WTC11 (cell line): ENCODE results near the gene MIPOL1. TPM values are rescaled to one million over a fixed set of nuclear protein-coding genes. Genes with fewer than 3 reads are reported as not detected.

ENCODE experiments used
- ATAC-seq: fragments of 200-7000 bp; cut with Tn5 transposase; 2 replicates; pipeline ENCODE4 v1.10.0; 2021; ENCODE audit warnings: mild to moderate bottlenecking, moderate library complexity
- CTCF ChIA-PET: fragments of 300-600 bp; sonication (Branson Sonifier 250); formaldehyde crosslinking; loops from one replicate; lab custom pipeline; 2021; ENCODE audit warnings: antibody characterized with exemption; lab: Charles Lee
- POLR2A ChIA-PET: fragments of 350-600 bp; sonication (Branson Sonifier 250); formaldehyde crosslinking; loops from one replicate; lab custom pipeline; 2021; ENCODE audit warnings: antibody characterized with exemption; lab: Charles Lee
- DNase-seq: peaks from one replicate; pipeline ENCODE4 v3.0.0; 2021; ENCODE audit warnings: low spot score
- H3K27ac Mint-ChIP-seq: 2 replicates; pipeline ENCODE4 v1.8.0; 2021; ENCODE audit warnings: mixed read lengths
- H3K27me3 Mint-ChIP-seq: 2 replicates; pipeline ENCODE4 v1.8.0; 2021; ENCODE audit warnings: low read depth, mild to moderate bottlenecking, moderate library complexity, mixed read lengths
- H3K36me3 Mint-ChIP-seq: 2 replicates; pipeline ENCODE4 v1.8.0; 2021; ENCODE audit warnings: mixed read lengths
- H3K4me1 Mint-ChIP-seq: 2 replicates; pipeline ENCODE4 v1.8.0; 2022; ENCODE audit warnings: mixed read lengths
- H3K4me3 Mint-ChIP-seq: 2 replicates; pipeline ENCODE4 v1.8.0; 2021; ENCODE audit warnings: mild to moderate bottlenecking, moderate library complexity, mixed read lengths
- H3K9me3 Mint-ChIP-seq: 2 replicates; pipeline ENCODE4 v1.8.0; 2021; ENCODE audit warnings: mixed read lengths
- ARID4B ChIP-seq: sonication (generic); formaldehyde crosslinking; IDR thresholded peaks from 2 replicates; pipeline ENCODE4 v1.8.0; 2023; ENCODE audit warnings: missing genetic modification reagents, mild to moderate bottlenecking, borderline replicate concordance
- CREB1 ChIP-seq: sonication (generic); formaldehyde crosslinking; IDR thresholded peaks from 2 replicates; pipeline ENCODE4 v1.8.0; 2023; ENCODE audit warnings: mild to moderate bottlenecking, missing genetic modification reagents
- FOXK1 ChIP-seq: sonication (generic); formaldehyde crosslinking; IDR thresholded peaks from 2 replicates; pipeline ENCODE4 v1.8.0; 2022; ENCODE audit warnings: mild to moderate bottlenecking, moderate library complexity, missing genetic modification reagents
- GABPB1 ChIP-seq: sonication (generic); formaldehyde crosslinking; IDR thresholded peaks from 2 replicates; pipeline ENCODE4 v1.8.1; 2023; ENCODE audit warnings: mild to moderate bottlenecking, missing genetic modification reagents
- JUN ChIP-seq: sonication (generic); formaldehyde crosslinking; IDR thresholded peaks from 2 replicates; pipeline ENCODE4 v1.8.0; 2023; ENCODE audit warnings: mild to moderate bottlenecking, missing genetic modification reagents
- NFYB ChIP-seq: sonication (generic); formaldehyde crosslinking; conservative IDR thresholded peaks from 2 replicates; pipeline ENCODE4 v1.8.0; 2022; ENCODE audit warnings: low read depth, missing genetic modification reagents
- PREB ChIP-seq: sonication (generic); formaldehyde crosslinking; IDR thresholded peaks from 2 replicates; pipeline ENCODE4 v1.8.1; 2022; ENCODE audit warnings: mild to moderate bottlenecking, missing genetic modification reagents, moderate library complexity, borderline replicate concordance
- SMAD3 ChIP-seq: sonication (generic); formaldehyde crosslinking; IDR thresholded peaks from 2 replicates; pipeline ENCODE4 v1.8.0; 2022; ENCODE audit warnings: missing genetic modification reagents, mild to moderate bottlenecking, borderline replicate concordance
- ZNF416 ChIP-seq: fragments of 250-450 bp; sonication (Bioruptor Pico); IDR thresholded peaks from 2 replicates; pipeline ENCODE4 v1.9.0; 2021; ENCODE audit warnings: mild to moderate bottlenecking, inconsistent platforms
- ZNF423 ChIP-seq: fragments of 250-450 bp; sonication (Bioruptor Pico); IDR thresholded peaks from 2 replicates; pipeline ENCODE4 v2.1.2; 2022; ENCODE audit warnings: mild to moderate bottlenecking, moderate library complexity
- total RNA-seq: library from RNA; stranded (reverse); gene quantifications from 3 replicates; pipeline ENCODE4 v1.2.3, GENCODE V29; 2021
- TF ChIP-seq, protein P1 (sequence below): sonication (generic); formaldehyde crosslinking; IDR thresholded peaks from 2 replicates; pipeline ENCODE4 v1.8.0; 2022; ENCODE audit warnings: mild to moderate bottlenecking, missing genetic modification reagents
- TF ChIP-seq, protein P2 (sequence below): sonication (generic); formaldehyde crosslinking; IDR thresholded peaks from 2 replicates; pipeline ENCODE4 v1.8.1; 2022; ENCODE audit warnings: missing genetic modification reagents, borderline replicate concordance
- TF ChIP-seq, protein P3 (sequence below): sonication (generic); formaldehyde crosslinking; IDR thresholded peaks from 2 replicates; pipeline ENCODE4 v1.8.0; 2022; ENCODE audit warnings: mild to moderate bottlenecking, missing genetic modification reagents

The MIPOL1 gene
- total RNA-seq, 1 experiment from 2014 or later: 13.1 TPM

- Mint-ChIP-seq H3K4me3 (peak overlapping the region; percentile 72), H3K9me3 (no peaks in the 10 kb centered on the region), H3K36me3 (no peaks in the 10 kb centered on the region), H3K27ac (no peak overlapping the region), H3K27me3 (peaks cover 99% of the 10 kb centered on the region), H3K4me1 (peaks cover 60% of the 10 kb centered on the region)
- DNase-seq: peak; percentile 76
- no peak for TF ChIP-seq ZNF416
- TF ChIP-seq FOXK1: 0 out of 2 replicates have a peak, but pooled peaks have one; percentile 12
- no peak for TF ChIP-seq ARID4B (CRISPR knock-in tag)
- peak; percentile 63; the same call in 1 of the 2 replicates for TF ChIP-seq ZNF423
- TF ChIP-seq GABPB1 (CRISPR knock-in tag): peak; percentile 31
- no peak for TF ChIP-seq SMAD3
- TF ChIP-seq PREB (CRISPR knock-in tag): no peak
- CTCF ChIA-PET: interaction anchor here (0.7 to 1.7 kb wide), 5 partner anchors 9 to 926 kb away, joined by 3 to 11 read pairs (median 3); partner anchors contain the start of gene PAX9
- ATAC-seq: peak; percentile 3
- POLR2A ChIA-PET: interaction anchor here (1.3 kb wide), 1 partner anchor 9 kb away, joined by 4 read pairs; no protein-coding TSS in a partner anchor
Measured at GRCh38 chr14:37587881-37588666, 390.3 kb downstream of the MIPOL1 start.

GRCh38 chr14:37588667-37588955 is 390.9 kb downstream of the MIPOL1 start:
- Mint-ChIP-seq H3K27ac (no peak overlapping the region), H3K4me3 (peak overlapping the region; percentile 72), H3K4me1 (peaks cover 61% of the 10 kb centered on the region), H3K36me3 (no peaks in the 10 kb centered on the region), H3K9me3 (no peaks in the 10 kb centered on the region)
- ChIA-PET CTCF (interaction anchor here (1.2 to 1.7 kb wide), 5 partner anchors 9 to 358 kb away, joined by 3 to 11 read pairs (median 3); no protein-coding TSS in a partner anchor), POLR2A (no interaction called here)
- DNase-seq (no peak), ATAC-seq (no peak)
- TF ChIP-seq, protein P1, sequence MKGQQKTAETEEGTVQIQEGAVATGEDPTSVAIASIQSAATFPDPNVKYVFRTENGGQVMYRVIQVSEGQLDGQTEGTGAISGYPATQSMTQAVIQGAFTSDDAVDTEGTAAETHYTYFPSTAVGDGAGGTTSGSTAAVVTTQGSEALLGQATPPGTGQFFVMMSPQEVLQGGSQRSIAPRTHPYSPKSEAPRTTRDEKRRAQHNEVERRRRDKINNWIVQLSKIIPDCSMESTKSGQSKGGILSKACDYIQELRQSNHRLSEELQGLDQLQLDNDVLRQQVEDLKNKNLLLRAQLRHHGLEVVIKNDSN (CRISPR knock-in tag): no peak
- no peak for TF ChIP-seq CREB1
- TF ChIP-seq, protein P2, sequence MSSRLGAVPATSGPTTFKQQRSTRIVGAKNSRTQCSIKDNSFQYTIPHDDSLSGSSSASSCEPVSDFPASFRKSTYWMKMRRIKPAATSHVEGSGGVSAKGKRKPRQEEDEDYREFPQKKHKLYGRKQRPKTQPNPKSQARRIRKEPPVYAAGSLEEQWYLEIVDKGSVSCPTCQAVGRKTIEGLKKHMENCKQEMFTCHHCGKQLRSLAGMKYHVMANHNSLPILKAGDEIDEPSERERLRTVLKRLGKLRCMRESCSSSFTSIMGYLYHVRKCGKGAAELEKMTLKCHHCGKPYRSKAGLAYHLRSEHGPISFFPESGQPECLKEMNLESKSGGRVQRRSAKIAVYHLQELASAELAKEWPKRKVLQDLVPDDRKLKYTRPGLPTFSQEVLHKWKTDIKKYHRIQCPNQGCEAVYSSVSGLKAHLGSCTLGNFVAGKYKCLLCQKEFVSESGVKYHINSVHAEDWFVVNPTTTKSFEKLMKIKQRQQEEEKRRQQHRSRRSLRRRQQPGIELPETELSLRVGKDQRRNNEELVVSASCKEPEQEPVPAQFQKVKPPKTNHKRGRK (CRISPR knock-in tag): no peak
- no peak for TF ChIP-seq JUN (CRISPR knock-in tag)
- TF ChIP-seq, protein P3, sequence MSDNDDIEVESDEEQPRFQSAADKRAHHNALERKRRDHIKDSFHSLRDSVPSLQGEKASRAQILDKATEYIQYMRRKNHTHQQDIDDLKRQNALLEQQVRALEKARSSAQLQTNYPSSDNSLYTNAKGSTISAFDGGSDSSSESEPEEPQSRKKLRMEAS: no peak
- no peak for TF ChIP-seq PREB (CRISPR knock-in tag)
- TF ChIP-seq NFYB (CRISPR knock-in tag): no peak
- TF ChIP-seq, all 79 proteins: peak for 0
- H3K27me3 Mint-ChIP-seq: peaks cover 99% of the 10 kb centered on the region
